LNCaP clone FGC (cell line): ENCODE results near the gene FOXP1.

Source experiments
- DNase-seq: peaks from one replicate; pipeline ENCODE4 v3.0.0-alpha.2; 2011; ENCODE audit warnings: low read depth
- H3K4me3 ChIP-seq: 2 replicates; pipeline ENCODE4 v1.5.1; 2011; ENCODE audit warnings: mild to moderate bottlenecking, low read depth, low read length, control low read depth
- TF ChIP-seq, protein P1 (sequence below): IDR thresholded peaks from 2 replicates; pipeline ENCODE4 v1.5.1; 2012; ENCODE audit warnings: mild to moderate bottlenecking; ENCODE audit not compliant: control insufficient read depth, insufficient read depth; ENCODE audit errors: extremely low read depth

FOXP1 gene

DNA sequence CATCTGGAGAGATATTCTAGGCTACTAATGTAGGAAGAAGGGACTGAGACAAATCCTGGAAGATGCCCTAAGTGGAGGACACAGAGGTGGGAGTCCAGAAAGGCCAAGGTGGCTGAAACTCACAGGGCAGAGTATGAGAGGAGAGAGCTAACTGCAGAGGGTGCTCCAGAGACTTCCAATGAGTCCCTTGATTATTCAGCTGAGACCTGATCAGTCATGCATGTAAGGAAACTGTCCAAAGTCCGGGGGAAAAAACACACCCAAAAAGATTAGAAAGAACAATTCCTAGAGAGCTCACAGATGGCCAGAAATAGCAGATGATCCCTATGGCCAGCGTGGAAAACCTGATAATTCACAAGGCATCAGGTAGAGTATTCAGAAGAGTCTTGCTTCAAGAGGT lies 18.7 kb upstream of the FOXP1 start:
- DNase-seq, result no peak
- H3K4me3 ChIP-seq, result no peak overlapping the region
- TF ChIP-seq, protein P1, sequence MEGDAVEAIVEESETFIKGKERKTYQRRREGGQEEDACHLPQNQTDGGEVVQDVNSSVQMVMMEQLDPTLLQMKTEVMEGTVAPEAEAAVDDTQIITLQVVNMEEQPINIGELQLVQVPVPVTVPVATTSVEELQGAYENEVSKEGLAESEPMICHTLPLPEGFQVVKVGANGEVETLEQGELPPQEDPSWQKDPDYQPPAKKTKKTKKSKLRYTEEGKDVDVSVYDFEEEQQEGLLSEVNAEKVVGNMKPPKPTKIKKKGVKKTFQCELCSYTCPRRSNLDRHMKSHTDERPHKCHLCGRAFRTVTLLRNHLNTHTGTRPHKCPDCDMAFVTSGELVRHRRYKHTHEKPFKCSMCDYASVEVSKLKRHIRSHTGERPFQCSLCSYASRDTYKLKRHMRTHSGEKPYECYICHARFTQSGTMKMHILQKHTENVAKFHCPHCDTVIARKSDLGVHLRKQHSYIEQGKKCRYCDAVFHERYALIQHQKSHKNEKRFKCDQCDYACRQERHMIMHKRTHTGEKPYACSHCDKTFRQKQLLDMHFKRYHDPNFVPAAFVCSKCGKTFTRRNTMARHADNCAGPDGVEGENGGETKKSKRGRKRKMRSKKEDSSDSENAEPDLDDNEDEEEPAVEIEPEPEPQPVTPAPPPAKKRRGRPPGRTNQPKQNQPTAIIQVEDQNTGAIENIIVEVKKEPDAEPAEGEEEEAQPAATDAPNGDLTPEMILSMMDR, result no peak

DNA sequence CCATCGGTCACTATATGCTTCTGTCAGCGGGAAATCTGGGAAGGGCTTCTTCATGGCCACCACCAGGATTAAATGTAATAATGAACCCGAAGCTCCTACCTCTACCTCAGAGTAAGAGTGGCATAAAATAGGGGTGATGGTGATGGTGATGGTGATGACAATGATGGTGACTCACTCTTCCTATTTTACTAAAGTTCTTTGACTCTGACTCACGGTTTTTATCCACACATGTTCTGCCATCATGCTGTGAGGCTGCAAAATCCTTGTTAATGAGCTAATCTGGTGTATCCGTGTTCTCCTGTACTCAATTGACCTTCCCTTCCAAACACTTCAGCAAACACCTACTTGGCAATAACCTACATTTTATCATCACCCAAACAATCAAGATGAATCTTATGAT lies 18.3 kb upstream of the FOXP1 start:
- no peak overlapping the region for H3K4me3 ChIP-seq
- no peak for DNase-seq
- TF ChIP-seq, protein P1, result no peak

- H3K4me3 ChIP-seq, result no peak overlapping the region
- DNase-seq, result no peak
Observed at GRCh38 chr3:71600646-71601288, 17.2 kb upstream of the FOXP1 start.

DNA sequence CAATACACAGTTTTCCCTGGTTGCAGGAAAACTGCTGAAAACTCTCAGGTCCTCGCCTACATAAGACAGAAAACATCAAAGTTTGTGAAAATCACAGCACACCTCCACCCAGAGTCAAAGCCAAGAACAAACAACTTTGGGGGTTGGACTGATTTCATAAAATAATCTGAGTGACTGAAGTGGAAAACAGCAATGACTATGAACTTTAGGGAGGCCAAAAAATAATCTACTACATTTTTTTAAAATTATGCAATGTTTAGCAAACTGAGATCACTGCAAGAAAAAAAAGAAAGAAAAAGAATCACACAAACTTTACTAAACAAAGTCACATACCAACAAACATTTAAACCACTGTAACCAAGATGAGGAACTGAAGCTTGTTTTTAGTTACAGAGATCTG lies 15.9 kb upstream of the FOXP1 start:
- no peak for DNase-seq
- no peak overlapping the region for H3K4me3 ChIP-seq
- TF ChIP-seq, protein P1, result no peak

More at GRCh38 chr3:71600646-71601288, 17.2 kb upstream of the FOXP1 start:
- TF ChIP-seq, protein P1, result no peak

- DNase-seq, result no peak
- TF ChIP-seq, protein P1, result no peak
- H3K4me3 ChIP-seq, result no peak overlapping the region
Observed at GRCh38 chr3:71598292-71598691, 14.8 kb upstream of the FOXP1 start.

GRCh38 chr3:71597286-71597685 lies 13.8 kb upstream of the FOXP1 start:
- TF ChIP-seq, protein P1, result no peak
- no peak overlapping the region for H3K4me3 ChIP-seq

GRCh38 chr3:71593106-71593505 lies 9.6 kb upstream of the FOXP1 start:
- TF ChIP-seq, protein P1, result no peak
- no peak for DNase-seq

More at GRCh38 chr3:71597286-71597685, 13.8 kb upstream of the FOXP1 start:
- DNase-seq, result no peak

More at GRCh38 chr3:71593106-71593505, 9.6 kb upstream of the FOXP1 start:
- no peak overlapping the region for H3K4me3 ChIP-seq
